Stimulated activated CD8-positive, alpha-beta memory T cell treated with anti-CD3 and anti-CD28 coated beads, Interleukin-4, amount 100 ng/mL, for 48 hours (primary cell): Measurements from ENCODE around the gene TSPY3.
"Not testable (repeated sequence)": the region's sequence is repeated elsewhere in the genome, so short reads cannot be mapped to it uniquely, and the experiment has no call there.

Source experiments
- DNase-seq: peaks from one replicate; pipeline ENCODE4 v3.0.0-alpha.2; 2020

Gene TSPY3

GRCh38 chrY:9398121-9398520, at the start of gene TSPY3:
TSS of gene TSPY3 (plus strand) at chrY:9398421. CDS start at chrY:9398467, 46 bp downstream.
- DNase-seq, result not testable (repeated sequence)

- DNase-seq, result not testable (repeated sequence)
Observed at GRCh38 chrY:9357497-9357896, 40.7 kb upstream of the TSPY3 start, which contains the start of gene TSPY8. TSS of gene TSPY8 (plus strand) at chrY:9357797. CDS start at chrY:9357843, 46 bp downstream.

- DNase-seq, result peak; percentile 16
Observed at GRCh38 chrY:9396527-9396926, 1.7 kb upstream of the TSPY3 start.
